Mucosa of stomach (tissue), 1 donor: Measurements from ENCODE around the gene MRPL1.

Source experiments
- H3K27me3 ChIP-seq: one replicate; pipeline ENCODE4 v1.7.0; 2013; ENCODE audit warnings: mild to moderate bottlenecking, low read length; ENCODE audit not compliant: control insufficient read depth, insufficient read depth
- H3K36me3 ChIP-seq: one replicate; pipeline ENCODE4 v1.7.0; 2013; ENCODE audit warnings: low read length; ENCODE audit not compliant: control insufficient read depth, insufficient read depth
- H3K4me1 ChIP-seq: one replicate; pipeline ENCODE4 v1.7.0; 2013; ENCODE audit warnings: mild to moderate bottlenecking, low read length; ENCODE audit not compliant: control insufficient read depth, insufficient read depth
- H3K4me3 ChIP-seq: one replicate; pipeline ENCODE4 v1.7.0; 2013; ENCODE audit warnings: low read length
- H3K9ac ChIP-seq: one replicate; pipeline ENCODE4 v1.7.0; 2013; ENCODE audit warnings: mild to moderate bottlenecking, low read length, moderate library complexity
- H3K9me3 ChIP-seq: one replicate; pipeline ENCODE4 v1.7.0; 2013; ENCODE audit warnings: mild to moderate bottlenecking, low read length, moderate library complexity; ENCODE audit not compliant: control insufficient read depth
- donor health status: Pancreatic carcinoma.

MRPL1 gene

GRCh38 chr4:78002260-78002659 is 139.6 kb downstream of the MRPL1 start:
- Histone ChIP-seq H3K27me3 (no peaks in the 10 kb centered on the region), H3K4me3 (no peak overlapping the region), H3K36me3 (no peaks in the 10 kb centered on the region), H3K9ac (no peak overlapping the region), H3K4me1 (no peaks in the 10 kb centered on the region), H3K9me3 (no peaks in the 10 kb centered on the region)
